GM12878 (cell line): ENCODE measurements around the gene SARDH.

Source experiments
- HDGF ChIP-seq: fragments of 450-650 bp; IDR thresholded peaks from 2 replicates; pipeline ENCODE4 v1.6.1; 2016; ENCODE audit warnings: antibody characterized with exemption
- TF ChIP-seq, protein P1 (sequence below), 3 experiments: IDR thresholded peaks in 2 of 3; conservative IDR thresholded peaks in 1 of 3; 2 replicates each; pipeline ENCODE4 v1.5.1; 2011; ENCODE audit warnings: low read depth in 3 of 3, low read length in 3 of 3, mild to moderate bottlenecking in 3 of 3, control low read depth in 2 of 3, moderate library complexity in 2 of 3, inconsistent platforms in 1 of 3, mixed read lengths in 1 of 3; ENCODE audit not compliant: control insufficient read depth in 2 of 3, insufficient read depth in 1 of 3; ENCODE audit errors: extremely low read depth in 1 of 3
- TF ChIP-seq, protein P2 (sequence below): IDR thresholded peaks from 2 replicates; pipeline ENCODE4 v1.6.1; 2012; ENCODE audit warnings: low read depth, low read length, improper control_type of control experiment

DNA sequence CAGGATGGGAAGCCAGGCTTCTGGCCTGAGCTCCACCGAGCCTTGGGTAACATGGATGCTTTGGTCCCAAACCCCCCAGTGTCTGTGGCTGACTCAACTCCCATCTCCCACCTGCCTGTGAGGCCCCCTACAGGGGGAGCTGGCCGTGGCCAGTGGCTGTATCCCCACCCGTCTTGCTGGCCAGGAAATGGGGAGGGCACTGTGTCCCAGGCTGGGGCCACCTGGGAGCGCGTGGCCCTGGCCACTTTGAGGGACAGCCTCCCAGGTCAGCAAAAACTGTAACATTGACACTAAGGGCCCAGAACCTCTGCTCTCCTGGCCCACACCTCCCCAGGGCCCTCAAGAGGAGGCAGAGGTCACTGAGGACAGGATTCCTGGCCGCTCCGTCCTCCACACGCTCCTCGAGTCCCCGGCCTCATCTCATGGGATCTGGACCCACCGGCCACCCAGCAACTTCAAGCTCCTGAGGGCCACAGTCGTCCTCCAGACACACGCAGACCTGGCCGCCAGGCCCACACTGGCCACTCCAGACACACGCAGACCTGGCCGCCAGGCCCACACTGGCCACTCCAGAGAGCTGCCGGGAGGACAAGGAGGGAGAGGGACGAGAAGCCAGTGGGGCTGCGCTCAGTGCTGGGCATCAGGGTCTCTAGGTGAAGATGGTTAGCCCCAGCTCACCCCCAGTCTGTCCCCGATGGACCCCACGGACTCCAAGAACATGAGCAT lies 57.7 kb downstream of the SARDH start:
- TF ChIP-seq, protein P1, sequence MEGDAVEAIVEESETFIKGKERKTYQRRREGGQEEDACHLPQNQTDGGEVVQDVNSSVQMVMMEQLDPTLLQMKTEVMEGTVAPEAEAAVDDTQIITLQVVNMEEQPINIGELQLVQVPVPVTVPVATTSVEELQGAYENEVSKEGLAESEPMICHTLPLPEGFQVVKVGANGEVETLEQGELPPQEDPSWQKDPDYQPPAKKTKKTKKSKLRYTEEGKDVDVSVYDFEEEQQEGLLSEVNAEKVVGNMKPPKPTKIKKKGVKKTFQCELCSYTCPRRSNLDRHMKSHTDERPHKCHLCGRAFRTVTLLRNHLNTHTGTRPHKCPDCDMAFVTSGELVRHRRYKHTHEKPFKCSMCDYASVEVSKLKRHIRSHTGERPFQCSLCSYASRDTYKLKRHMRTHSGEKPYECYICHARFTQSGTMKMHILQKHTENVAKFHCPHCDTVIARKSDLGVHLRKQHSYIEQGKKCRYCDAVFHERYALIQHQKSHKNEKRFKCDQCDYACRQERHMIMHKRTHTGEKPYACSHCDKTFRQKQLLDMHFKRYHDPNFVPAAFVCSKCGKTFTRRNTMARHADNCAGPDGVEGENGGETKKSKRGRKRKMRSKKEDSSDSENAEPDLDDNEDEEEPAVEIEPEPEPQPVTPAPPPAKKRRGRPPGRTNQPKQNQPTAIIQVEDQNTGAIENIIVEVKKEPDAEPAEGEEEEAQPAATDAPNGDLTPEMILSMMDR (IDR thresholded peaks at IDR 0.05 in 2 of 3, conservative IDR thresholded peaks at IDR 0.05 in 1 of 3; ENCODE audit: control insufficient read depth in 2 of 3, extremely low read depth in 1 of 3, insufficient read depth in 1 of 3, low read depth in 3 of 3, low read length in 3 of 3) = no peak
- no peak for TF ChIP-seq HDGF
- TF ChIP-seq, protein P2, sequence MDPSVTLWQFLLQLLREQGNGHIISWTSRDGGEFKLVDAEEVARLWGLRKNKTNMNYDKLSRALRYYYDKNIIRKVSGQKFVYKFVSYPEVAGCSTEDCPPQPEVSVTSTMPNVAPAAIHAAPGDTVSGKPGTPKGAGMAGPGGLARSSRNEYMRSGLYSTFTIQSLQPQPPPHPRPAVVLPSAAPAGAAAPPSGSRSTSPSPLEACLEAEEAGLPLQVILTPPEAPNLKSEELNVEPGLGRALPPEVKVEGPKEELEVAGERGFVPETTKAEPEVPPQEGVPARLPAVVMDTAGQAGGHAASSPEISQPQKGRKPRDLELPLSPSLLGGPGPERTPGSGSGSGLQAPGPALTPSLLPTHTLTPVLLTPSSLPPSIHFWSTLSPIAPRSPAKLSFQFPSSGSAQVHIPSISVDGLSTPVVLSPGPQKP = no peak
